Measurements from ENCODE around the gene GABARAP. TPM values are rescaled to one million over a fixed set of nuclear protein-coding genes. Genes with fewer than 3 reads are reported as not detected.

The GABARAP gene
- total RNA-seq, 1 donor from 2014 or later, result 565 TPM

GRCh38 chr17:7241090-7241733 lies 1.0 kb downstream of the GABARAP start:
- DNase-seq (ENCODE audit: extremely low read depth, low read depth, low spot score), result no peak

- DNase-seq (ENCODE audit: extremely low read depth, low read depth, low spot score), result no peak
These were observed 1.9 kb downstream of the GABARAP start for GRCh38 chr17:7240375-7240774.

- peak; percentile 93 for DNase-seq (ENCODE audit: extremely low read depth, low read depth, low spot score)
These were observed 2.9 kb downstream of the GABARAP start, which contains the start of gene PHF23 for GRCh38 chr17:7239091-7240027. PHF23 (minus strand) TSS chr17:7239457; CDS start chr17:7239279, 178 bp downstream.

- DNase-seq (ENCODE audit: extremely low read depth, low read depth, low spot score), result no peak
These were observed 3.7 kb downstream of the GABARAP start for GRCh38 chr17:7238420-7239090.

GRCh38 chr17:7237761-7238419 lies 4.4 kb downstream of the GABARAP start:
- DNase-seq (ENCODE audit: extremely low read depth, low read depth, low spot score), result no peak

GRCh38 chr17:7237266-7237760 lies 4.9 kb downstream of the GABARAP start:
- no peak for DNase-seq (ENCODE audit: extremely low read depth, low read depth, low spot score)

GRCh38 chr17:7236808-7237207 lies 5.4 kb downstream of the GABARAP start:
- DNase-seq (ENCODE audit: extremely low read depth, low read depth, low spot score), result no peak

- DNase-seq (ENCODE audit: extremely low read depth, low read depth, low spot score), result no peak
These were observed 6.3 kb downstream of the GABARAP start for GRCh38 chr17:7235693-7236665.

- no peak for DNase-seq (ENCODE audit: extremely low read depth, low read depth, low spot score)
These were observed 7.9 kb downstream of the GABARAP start, which contains the start of gene DVL2 for GRCh38 chr17:7234083-7234951. DVL2 (minus strand) TSS chr17:7234517; CDS start chr17:7234262, 255 bp downstream.

- DNase-seq (ENCODE audit: extremely low read depth, low read depth, low spot score), result no peak
These were observed 8.6 kb downstream of the GABARAP start for GRCh38 chr17:7233701-7234082.

- DNase-seq (ENCODE audit: extremely low read depth, low read depth, low spot score), result no peak
These were observed 10.1 kb downstream of the GABARAP start for GRCh38 chr17:7232114-7232513.

- DNase-seq (ENCODE audit: extremely low read depth, low read depth, low spot score), result no peak
These were observed 12.7 kb downstream of the GABARAP start for GRCh38 chr17:7229504-7229903.

- no peak for DNase-seq (ENCODE audit: extremely low read depth, low read depth, low spot score)
These were observed 13.3 kb downstream of the GABARAP start for GRCh38 chr17:7228920-7229319.

GRCh38 chr17:7226721-7227710 lies 15.2 kb downstream of the GABARAP start:
- DNase-seq (ENCODE audit: extremely low read depth, low read depth, low spot score), result no peak

GRCh38 chr17:7225711-7226331 lies 16.4 kb downstream of the GABARAP start:
- DNase-seq (ENCODE audit: extremely low read depth, low read depth, low spot score), result no peak

- no peak for DNase-seq (ENCODE audit: extremely low read depth, low read depth, low spot score)
These were observed 17.6 kb downstream of the GABARAP start for GRCh38 chr17:7224661-7225111.

GRCh38 chr17:7224110-7224509 lies 18.1 kb downstream of the GABARAP start:
- DNase-seq (ENCODE audit: extremely low read depth, low read depth, low spot score), result no peak

All from glomerular endothelial cell (primary cell).